NOMO-1 (cell line): Measurements from ENCODE around the gene XRRA1.
"Not testable (repeated sequence)": the region's sequence is repeated elsewhere in the genome, so short reads cannot be mapped to it uniquely, and the experiment has no call there.

Experiments
- DNase-seq, 2 experiments: peaks; one replicate each; lab custom pipeline; 2025; ENCODE audit not compliant: unreplicated experiment in 2 of 2; lab: John Stamatoyannopoulos, UW

XRRA1 gene

DNA sequence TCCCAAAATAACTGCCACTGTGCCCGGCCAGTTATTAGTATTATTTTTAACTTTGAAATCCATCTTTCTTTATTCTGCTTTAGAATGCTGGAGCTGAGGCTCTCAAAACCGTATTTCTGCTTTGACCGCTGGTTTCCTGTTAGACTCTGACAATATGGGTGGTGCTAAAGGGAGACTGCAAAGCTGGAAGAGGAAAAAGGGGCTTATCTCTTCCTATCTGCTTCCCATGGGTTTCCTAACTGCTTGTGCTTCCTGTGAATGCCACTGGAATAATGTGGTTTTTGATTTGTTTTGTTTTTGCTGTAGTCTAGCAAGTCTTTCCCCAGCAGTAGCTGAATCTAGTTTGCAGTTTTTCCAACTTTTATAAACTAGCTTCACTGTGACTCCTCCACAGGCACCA lies 43.6 kb downstream of the XRRA1 start:
- no peak for DNase-seq

DNA sequence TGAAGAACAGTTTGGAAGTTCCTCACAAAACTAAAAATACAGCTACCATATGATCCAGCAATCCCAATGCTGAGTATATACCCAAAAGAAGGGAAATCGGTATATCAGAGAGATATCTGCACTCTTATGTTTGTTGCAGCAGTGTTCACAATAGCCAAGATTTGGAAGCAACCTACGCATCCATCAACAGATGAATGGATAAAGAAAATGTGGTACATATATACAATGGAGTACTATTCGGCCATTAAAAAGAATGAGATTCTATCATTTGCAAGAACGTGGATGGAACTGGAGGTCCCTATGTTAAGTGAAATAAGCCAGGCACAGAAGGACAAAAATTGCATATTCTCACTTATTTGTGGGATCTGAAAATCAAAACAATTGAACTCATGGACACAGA lies 46.5 kb downstream of the XRRA1 start:
- no peak for DNase-seq

DNA sequence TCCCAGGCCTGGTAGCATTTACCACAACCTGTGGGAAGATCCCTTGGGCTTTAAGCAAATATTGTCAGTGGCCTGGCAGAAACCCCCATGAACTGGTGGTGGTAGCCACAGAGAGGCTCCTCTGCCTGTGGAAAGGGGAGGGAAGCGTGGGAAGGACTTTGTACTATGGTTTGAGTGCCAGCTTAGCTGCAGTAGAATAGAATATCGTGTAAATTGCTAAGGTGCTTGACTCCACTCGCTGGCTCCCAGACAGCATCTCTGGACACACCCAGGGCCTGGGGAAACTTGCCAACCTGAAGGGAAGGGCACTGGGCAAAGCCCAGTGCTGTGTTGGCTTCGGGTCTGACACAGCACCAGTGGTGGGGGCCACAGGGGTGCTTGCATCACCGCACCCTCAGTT lies 52.6 kb downstream of the XRRA1 start:
- no peak for DNase-seq

DNA sequence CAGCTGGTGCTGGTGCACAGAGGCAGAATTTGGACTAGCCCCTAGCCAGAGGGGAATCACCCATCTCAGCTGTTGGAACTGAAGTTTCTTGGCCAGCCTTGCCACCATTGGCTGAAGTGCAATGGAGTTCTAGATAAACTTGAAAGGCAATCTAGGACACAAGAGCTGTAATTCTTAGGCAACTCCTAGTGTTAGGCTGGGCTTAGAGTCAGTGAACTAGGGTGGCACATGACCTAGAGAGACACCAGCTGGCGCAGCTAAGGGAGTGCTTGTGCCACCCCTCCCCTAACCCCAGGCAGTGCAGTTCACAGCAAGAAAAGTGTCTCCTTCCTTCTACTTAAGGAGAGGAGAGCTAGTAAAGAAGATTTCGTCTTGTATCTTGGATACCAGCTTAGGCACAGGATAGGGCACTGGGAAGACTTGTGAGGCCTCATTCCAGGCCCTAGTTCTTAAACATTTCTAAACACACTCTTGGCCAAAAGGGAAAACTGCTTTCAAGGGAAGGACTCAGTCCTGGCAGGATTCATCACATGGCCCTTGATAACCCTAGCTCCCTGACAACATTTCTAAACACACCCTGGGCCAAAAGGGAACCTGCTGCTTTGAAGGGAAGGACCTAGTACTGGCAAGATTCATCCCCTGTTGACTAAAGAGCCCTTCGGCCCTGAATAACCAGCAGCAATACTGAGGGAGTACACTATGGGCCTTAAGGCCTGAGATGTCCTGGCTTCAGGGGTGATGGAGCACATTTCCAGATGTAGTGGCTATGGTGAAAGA lies 53.4 kb downstream of the XRRA1 start:
- no peak for DNase-seq

DNA sequence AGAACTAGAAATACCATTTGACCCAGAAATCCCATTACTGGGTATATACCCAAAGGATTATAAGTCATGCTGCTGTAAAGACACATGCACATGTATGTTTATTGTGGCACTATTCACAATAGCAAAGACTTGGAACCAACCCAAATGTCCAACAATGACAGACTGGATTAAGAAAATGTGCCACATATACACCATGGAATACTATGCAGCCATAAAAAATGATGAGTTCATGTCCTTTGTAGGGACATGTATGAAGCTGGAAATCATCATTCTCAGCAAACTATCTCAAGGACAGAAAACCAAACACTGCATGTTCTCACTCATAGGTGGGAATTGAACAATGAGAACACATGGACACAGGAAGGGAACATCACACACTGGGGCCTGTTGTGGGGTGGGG lies 55.9 kb downstream of the XRRA1 start:
- not testable (repeated sequence) for DNase-seq

DNA sequence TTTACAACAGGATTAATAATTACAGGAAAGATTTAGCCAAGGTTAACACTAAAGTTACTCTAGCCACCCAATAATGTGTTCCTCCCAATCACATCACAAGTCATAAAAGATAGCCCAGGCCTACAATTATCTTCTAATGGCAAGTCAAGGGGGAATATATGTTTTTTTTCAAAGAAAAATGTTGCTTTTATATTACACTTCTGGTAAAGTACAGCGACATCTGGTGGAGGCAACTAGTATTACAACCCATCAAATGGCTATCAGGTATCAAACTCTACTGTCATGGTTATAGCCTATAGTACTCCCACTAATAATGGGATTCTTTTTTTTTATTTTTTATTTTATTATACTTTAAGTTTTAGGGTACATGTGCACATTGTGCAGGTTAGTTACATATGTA lies 71.8 kb downstream of the XRRA1 start:
- peak in 1 of 2 experiments; percentile 4 for DNase-seq

DNA sequence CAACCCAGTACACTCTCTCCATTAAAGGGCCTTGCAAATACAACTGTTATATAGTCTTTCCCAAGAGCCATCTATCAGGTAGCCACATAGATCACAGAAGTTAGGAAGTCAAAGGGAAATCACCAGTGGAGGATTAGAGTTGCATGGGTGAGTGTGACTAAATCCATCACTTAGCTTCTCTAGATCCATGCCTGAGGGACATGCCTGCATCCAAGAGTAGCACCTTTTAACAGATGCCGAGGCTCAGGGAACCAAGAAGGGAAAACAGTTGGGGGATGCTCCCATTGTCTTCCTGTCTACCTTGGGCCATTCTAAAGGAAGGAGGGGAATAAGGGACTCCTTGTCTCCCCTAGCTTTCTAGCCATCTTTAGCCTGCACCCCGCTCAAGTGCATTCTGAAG lies 77.9 kb downstream of the XRRA1 start:
- no peak for DNase-seq

DNA sequence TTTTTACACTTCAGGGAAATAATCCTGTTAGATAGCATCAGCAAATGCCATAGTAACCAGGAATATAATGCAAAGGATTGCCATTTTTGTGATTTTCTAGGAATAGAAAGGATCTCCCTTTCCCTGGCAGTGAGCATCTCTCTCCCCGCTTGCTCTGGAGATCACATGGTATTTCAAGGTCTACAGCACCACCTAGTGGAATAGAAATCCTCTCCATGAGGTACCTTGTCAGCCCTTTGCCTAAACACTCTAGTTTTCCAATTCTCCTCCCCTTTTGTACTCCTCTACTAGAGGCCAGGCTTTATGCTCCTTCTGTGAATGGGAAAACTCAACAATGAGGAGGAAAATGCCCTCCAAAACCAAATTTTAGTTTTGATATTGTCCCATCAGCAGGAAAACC lies 78.4 kb downstream of the XRRA1 start:
- peak in 1 of 2 experiments; percentile 17 for DNase-seq

DNA sequence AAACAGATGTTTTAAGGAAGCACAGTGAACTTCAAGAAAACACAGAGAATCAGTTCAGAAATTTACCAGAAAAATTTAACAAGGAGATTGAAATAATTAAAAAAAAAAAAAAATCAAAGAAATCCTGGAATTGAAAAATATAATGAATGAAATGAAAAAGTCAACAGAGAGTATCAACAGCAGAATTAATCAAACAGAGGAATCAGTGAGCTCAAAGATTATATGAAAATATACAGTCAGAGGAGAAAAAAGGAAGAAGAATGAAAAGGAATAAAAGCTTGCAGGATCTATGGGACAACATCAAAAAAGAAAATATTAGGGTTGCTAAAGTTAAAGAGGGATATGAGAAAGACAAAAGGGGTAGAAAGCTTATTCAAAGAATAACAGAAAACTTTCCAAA lies 82.3 kb downstream of the XRRA1 start:
- DNase-seq = no peak

DNA sequence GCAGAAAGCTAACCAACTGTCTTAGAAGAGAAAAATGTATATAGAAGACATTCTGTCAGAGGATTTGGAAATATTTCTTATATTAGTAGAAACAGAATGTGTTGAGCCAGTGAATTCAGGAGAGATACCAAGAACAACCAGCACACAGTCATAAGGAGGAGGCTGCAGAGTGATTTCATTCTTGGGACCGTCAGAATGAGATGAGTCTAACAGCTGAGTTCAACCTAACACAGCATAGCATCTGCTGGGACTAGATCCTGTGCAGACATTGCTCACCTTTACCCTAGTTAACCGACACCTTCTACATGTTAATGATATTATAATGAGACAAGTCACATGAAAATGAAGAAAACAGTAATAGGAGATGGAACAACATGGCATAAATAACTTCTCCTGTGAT lies 85.5 kb downstream of the XRRA1 start:
- no peak for DNase-seq

DNA sequence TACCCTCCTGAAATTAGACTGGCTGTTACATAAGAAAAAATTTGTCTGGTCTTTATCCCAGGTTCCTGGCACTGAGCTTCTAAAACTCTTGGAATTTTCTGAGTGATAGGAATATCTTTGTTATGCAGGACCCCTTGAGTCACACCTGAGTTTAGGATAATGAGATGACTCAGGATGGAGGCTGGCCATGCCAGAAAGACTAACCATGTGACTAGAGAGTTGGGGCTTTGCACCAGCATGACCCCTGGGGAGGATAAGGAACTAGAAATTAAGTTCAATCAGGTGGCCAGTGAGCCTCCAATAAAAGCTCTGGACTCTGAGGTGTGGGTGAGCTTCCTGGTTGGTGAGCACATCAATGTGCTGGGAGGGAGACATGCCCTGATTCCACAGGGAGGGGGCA lies 88.1 kb downstream of the XRRA1 start:
- DNase-seq = no peak

DNA sequence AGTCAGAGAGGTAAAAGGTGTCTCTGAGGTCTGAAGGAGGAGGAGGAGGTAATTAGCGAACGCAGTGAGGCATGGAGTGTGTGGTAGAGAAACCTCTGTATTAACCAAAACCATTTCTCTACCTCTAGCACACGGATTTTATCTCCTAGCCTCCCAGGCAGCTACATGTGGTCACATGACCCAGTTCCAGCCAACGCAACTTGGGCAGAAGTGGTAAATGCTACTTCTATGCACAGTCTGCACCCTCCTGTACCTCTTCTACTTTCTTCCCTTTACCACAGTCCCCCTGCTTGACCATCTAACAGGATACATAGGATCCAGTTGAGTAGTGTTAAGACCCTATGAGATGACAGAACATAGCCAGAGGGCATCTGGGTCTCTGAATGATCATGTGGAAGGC lies 95.7 kb downstream of the XRRA1 start:
- no peak for DNase-seq

DNA sequence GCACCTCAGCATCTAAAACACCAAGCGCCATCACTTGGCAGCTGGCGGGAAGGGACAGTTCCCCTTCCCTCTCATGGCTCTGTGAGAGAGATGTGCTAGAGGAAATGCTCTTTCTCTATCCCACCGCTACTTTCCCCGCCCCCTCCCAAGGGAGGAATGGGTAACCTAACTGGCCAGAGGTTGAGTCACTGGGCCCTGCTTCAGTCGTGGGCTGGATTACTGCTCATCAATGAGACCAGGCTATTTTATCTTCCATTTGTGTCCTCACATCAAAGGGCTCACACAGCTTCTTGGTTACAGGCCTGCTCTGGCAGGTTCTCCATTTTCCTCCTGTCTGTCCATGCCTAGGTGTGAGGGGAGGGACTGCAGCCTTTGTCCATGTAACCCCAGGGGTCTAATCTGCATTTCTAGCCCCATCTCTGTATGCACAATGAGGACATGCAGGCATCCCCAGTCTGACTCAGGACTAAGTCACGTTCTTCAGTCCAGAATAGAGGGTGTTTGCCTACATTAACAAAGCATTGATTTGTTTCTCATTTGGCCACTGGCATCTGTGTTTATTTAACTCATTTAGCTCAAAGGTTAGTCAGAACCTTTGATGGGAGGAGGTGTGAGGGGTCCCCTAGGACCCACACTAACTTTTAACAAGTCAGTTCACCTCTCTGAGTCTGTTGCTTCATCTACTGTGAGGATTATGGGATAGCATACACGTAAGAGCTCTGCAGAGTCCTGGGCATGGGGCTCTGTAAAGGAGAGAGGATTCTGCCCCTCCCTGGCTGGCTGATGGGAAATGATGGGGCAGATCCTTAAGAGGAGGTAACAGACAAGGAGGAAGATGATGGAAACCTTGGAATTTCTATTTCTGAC lies 99.1 kb downstream of the XRRA1 start:
- no peak for DNase-seq

DNA sequence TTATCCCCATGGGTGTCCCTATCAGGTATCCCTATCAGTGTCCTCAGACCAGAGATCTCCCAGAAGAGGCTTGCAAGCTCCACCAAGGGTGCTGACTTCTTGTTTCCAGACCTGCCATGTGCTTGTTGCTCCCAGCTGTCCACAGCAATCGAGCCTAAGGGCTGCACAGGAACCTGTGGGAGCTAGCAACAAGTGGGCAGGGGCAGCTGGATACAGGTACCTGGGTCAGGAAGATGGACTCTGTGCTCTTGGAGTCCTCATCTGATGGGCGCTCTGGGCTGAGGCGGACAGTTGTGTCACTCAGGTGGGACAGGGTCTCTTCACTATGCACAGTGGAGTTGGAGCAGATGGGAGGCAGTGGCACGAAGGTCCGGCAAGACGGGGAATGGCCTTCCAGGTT lies 101.0 kb downstream of the XRRA1 start:
- no peak for DNase-seq

DNA sequence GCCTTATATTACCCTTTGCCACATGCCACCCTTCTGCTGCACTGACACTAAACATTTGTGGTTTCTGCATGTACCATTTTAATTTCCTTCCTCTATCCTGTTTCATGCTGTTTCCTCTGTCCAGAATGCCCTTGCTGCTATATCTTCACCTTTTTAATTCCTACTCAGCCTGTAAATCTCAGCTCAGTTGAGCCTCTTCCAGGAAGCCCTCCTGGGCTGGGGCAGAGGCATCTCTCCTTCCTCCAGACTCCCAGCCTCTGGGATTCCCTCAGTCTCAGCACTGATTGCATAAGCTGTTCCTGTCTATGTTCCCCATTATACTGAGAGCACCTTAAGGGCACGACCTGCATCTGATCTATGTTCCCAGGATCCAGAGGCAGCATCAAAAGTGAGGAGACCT lies 101.5 kb downstream of the XRRA1 start:
- DNase-seq = peak in 1 of 2 experiments; percentile 30

DNA sequence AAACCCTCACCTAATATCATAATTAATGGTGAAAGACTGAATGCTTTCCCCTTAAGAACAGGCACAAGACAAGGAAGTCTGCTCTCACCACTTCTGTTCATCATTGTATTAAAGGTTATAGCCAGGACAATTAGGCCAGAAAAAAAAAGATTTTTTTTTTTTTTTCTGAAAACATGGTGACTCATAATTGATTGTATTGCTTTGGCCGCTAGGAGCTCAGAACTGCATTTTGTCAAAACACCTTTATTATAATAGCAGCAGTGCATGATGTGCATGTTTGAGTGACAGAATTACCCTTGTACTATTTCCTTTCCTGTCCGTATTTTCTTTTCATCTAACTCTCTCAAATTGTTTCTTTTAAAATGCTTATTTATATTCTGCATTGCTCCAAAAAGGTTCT lies 102.1 kb downstream of the XRRA1 start:
- no peak for DNase-seq

DNA sequence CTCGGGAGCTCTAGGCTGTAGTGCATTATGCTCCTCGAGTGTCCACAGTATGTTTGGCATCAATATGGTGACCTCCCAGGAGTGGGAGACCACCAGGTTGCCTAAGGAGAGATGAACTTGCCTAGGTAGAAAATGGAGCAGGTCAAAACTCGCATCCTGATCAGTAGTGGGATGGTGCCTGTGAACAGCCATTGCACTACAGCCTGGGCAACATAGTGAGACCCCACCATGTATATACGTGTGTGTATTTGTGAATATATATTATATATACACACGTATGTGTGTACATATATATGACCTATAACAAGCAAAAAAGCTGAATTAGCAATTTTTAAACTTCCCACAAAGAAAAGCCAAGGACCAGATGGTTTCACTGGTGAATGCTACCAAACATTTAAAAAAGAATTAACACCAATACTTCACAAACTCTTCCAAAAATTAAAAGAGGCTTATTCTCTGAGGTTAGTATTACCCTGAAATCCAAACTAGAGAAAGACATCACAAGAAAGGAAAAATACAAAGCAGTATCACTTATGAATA lies 102.8 kb downstream of the XRRA1 start:
- DNase-seq = no peak

DNA sequence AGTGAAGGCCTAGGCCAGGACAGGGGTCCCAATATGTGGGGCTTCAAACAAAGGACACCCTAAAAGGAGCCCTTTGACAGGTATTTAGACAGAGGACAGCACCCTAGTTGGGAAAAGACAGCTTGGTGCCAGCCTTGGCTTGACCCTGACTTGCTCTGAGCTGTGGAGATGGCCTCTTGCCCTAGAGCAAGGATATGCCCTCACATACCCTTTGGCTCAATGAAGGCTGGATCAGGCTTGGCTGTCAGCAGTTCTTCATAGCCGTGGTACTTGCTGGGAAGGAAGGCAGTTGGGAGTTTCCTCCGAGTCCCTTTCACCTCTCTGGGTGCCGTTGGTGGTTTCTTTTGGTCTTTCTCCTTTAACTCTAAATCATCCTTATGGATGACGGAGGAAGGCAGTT lies 104.0 kb downstream of the XRRA1 start:
- no peak for DNase-seq

DNA sequence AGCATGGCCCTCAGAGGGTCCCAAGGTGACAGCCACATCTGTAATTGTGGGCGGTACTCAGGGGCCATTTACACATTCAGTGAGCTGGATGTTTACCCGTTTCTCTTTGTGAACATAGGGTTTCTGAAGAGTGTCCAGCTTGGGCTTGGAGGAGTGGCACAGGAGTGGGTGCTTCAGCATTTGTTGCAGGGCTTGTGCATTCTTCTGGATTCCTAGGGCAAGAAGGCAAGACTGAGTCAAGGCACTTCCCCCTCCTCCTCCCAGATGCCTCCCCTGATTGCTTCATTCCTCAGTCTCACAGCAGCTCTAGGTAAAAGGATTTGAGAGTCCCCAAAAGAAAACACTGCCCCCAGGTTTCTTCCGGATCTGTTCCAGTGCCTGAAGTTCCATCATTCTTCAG lies 104.8 kb downstream of the XRRA1 start:
- DNase-seq = no peak

DNA sequence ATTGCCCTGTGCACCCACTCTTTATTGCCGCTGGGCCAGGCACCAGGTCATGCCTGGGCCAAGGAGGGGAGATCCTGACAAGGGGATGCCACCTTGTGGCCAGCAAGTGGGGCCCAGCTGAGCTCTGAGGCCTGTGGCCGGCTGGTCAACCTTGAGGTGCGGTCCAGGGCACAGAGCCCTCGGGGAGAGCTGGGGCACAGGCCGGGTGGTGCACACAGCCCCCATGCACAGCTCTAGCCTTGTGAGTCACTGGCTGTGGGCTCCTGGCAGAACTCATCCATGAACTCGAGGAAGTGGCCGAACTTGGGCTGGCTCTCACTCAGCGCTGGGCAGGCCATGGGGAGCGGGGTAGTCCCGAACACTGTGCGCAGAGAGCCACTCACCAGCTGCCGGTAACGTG lies 105.9 kb downstream of the XRRA1 start:
- no peak for DNase-seq

DNA sequence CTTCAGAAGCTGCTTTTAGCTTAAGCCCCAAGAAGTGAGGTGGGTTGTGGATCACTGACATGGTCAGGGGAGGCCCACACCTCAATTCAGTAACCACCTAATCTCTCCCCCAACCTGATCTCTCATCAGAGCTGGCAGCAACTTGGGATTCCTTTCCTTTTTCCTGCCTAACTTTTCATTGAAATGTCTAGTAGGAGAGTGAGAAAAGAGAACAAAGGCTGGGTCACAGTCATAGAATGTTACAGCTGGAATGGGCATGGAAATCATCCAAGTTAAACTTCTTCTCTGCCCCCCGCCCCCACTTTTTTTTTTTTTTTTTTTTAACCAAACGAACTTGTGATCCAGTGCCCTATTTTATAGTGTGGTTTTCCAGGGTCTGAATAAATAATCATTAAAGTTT lies 108.4 kb downstream of the XRRA1 start:
- no peak for DNase-seq

DNA sequence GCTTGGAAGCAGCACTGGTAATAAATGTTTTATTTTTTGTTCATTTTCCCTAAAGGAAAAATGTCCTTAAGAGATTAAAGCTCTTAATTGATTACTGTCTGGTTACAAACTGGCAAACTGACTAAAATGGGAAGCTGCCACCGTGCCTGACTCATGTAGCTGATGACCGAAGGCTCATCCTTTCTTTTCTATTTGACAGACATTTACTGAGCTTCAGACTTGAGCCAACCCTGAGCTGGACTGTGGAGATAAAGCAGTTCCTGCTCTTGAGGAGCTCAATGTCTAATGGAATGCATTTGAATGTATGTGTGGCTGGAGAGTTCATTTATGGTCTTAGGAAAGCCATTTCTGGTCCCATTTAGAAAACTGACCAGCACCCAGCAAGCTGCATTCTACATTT lies 108.9 kb downstream of the XRRA1 start:
- no peak for DNase-seq
